Calu3 (cell line): Measurements from ENCODE around the gene LBHD1. TPM values are rescaled to one million over a fixed set of nuclear protein-coding genes. Genes with fewer than 3 reads are reported as not detected.
A peak's percentile ranks its signal among the peaks of the same experiment; 100 is the strongest.

Source experiments
- BruUV-seq: library from RNA; stranded (reverse); fragments of 400-500 nt; replicated peaks from 2 replicates; lab custom pipeline; 2021; lab: Mats Ljungman, UMichigan
- CTCF ChIA-PET: fragments of 300-600 bp; sonication (Branson Sonifier 250); formaldehyde crosslinking; loops from one replicate; lab custom pipeline; 2022; ENCODE audit warnings: antibody characterized with exemption; lab: Charles Lee
- DNase-seq: peaks from one replicate; pipeline ENCODE4 v3.0.0; 2022
- H3K27ac Mint-ChIP-seq: one replicate; pipeline ENCODE4 v1.8.0; 2022; ENCODE audit warnings: mixed read lengths; ENCODE audit not compliant: unreplicated experiment
- H3K27me3 Mint-ChIP-seq: one replicate; pipeline ENCODE4 v1.8.0; 2022; ENCODE audit warnings: mixed read lengths; ENCODE audit not compliant: unreplicated experiment
- H3K36me3 Mint-ChIP-seq: one replicate; pipeline ENCODE4 v1.8.0; 2022; ENCODE audit warnings: mild to moderate bottlenecking, moderate library complexity, mixed read lengths; ENCODE audit not compliant: insufficient read depth, unreplicated experiment
- H3K4me1 Mint-ChIP-seq: one replicate; pipeline ENCODE4 v1.8.0; 2022; ENCODE audit warnings: mild to moderate bottlenecking, low read depth, mixed read lengths; ENCODE audit not compliant: unreplicated experiment
- H3K4me3 Mint-ChIP-seq: one replicate; pipeline ENCODE4 v1.8.0; 2022; ENCODE audit warnings: mild to moderate bottlenecking, low read depth, moderate library complexity, mixed read lengths; ENCODE audit not compliant: unreplicated experiment
- H3K9me3 Mint-ChIP-seq: one replicate; pipeline ENCODE4 v1.8.0; 2022; ENCODE audit warnings: low read depth, mixed read lengths; ENCODE audit not compliant: unreplicated experiment
- intact Hi-C: fragments of 100-400 bp; cut with micrococcal nuclease; formaldehyde crosslinking; loops from one replicate; pipeline ENCODE4 v1.10.0; 2022; ENCODE audit not compliant: unreplicated experiment
- total RNA-seq: library from RNA; stranded (reverse); gene quantifications from 2 replicates; pipeline ENCODE4 v1.2.3, GENCODE V29; 2022
- TF ChIP-seq, protein P1 (sequence below): fragments of 200-600 bp; IDR thresholded peaks from one replicate; pipeline ENCODE4 v1.8.0; 2022; ENCODE audit warnings: antibody characterized with exemption; ENCODE audit not compliant: unreplicated experiment

Gene LBHD1
- total RNA-seq, 1 experiment from 2014 or later: 16.4 TPM

DNA sequence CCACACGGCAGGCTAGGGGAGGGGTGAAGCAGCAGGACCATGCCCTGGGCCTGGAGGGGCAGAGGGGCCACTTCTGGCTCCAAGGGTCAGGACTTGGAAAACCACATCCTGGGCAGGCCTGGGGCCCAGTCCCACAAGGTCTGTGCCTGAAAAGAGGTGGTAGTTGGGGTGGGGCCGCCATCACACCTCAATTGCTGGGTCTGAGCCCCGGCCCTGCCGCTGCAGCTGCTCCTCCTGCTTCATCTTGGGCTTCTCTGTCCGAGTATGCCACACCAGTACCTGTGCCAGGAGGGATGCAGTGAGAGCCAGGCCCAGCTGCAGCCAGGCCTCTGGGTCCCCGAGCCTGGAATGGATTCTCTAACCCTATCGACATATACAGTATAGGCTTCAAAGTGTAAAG is 56.5 kb downstream of the LBHD1 start:
- H3K27ac Mint-ChIP-seq: no peak overlapping the region
- H3K9me3 Mint-ChIP-seq: no peaks in the 10 kb centered on the region
- no peak for DNase-seq
- H3K36me3 Mint-ChIP-seq: peaks cover 46% of the 10 kb centered on the region
- TF ChIP-seq, protein P1, sequence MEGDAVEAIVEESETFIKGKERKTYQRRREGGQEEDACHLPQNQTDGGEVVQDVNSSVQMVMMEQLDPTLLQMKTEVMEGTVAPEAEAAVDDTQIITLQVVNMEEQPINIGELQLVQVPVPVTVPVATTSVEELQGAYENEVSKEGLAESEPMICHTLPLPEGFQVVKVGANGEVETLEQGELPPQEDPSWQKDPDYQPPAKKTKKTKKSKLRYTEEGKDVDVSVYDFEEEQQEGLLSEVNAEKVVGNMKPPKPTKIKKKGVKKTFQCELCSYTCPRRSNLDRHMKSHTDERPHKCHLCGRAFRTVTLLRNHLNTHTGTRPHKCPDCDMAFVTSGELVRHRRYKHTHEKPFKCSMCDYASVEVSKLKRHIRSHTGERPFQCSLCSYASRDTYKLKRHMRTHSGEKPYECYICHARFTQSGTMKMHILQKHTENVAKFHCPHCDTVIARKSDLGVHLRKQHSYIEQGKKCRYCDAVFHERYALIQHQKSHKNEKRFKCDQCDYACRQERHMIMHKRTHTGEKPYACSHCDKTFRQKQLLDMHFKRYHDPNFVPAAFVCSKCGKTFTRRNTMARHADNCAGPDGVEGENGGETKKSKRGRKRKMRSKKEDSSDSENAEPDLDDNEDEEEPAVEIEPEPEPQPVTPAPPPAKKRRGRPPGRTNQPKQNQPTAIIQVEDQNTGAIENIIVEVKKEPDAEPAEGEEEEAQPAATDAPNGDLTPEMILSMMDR: no peak
- intact Hi-C loops: no loop called here
- H3K27me3 Mint-ChIP-seq: no peaks in the 10 kb centered on the region
- no TSS peak for BruUV-seq
- H3K4me1 Mint-ChIP-seq: peaks cover 25% of the 10 kb centered on the region
- H3K4me3 Mint-ChIP-seq: no peak overlapping the region
- CTCF ChIA-PET: no interaction called here

GRCh38 chr11:62614275-62614674 is 57.8 kb downstream of the LBHD1 start:
- intact Hi-C loops: no loop called here
- no TSS peak for BruUV-seq
- peak; percentile 50 for DNase-seq
- TF ChIP-seq, protein P1: no peak
- peaks cover 51% of the 10 kb centered on the region for H3K36me3 Mint-ChIP-seq
- H3K9me3 Mint-ChIP-seq: no peaks in the 10 kb centered on the region
- H3K27ac Mint-ChIP-seq: peak overlapping the region; percentile 79
- CTCF ChIA-PET: no interaction called here
- no peaks in the 10 kb centered on the region for H3K27me3 Mint-ChIP-seq
- H3K4me3 Mint-ChIP-seq: no peak overlapping the region
- peaks cover 24% of the 10 kb centered on the region for H3K4me1 Mint-ChIP-seq

GRCh38 chr11:62613291-62613778 is 58.7 kb downstream of the LBHD1 start:
- Mint-ChIP-seq H3K9me3 (no peaks in the 10 kb centered on the region), H3K4me1 (peaks cover 24% of the 10 kb centered on the region), H3K4me3 (peak overlapping the region; percentile 83), H3K27me3 (no peaks in the 10 kb centered on the region), H3K27ac (no peak overlapping the region), H3K36me3 (peaks cover 46% of the 10 kb centered on the region)
- CTCF ChIA-PET: interaction anchor here (0.7 to 1.1 kb wide), 2 partner anchors 12 to 22 kb away, joined by 3 read pairs; partner anchors contain the start of genes MTA2 and TUT1
- no peak for DNase-seq
- no TSS peak for BruUV-seq
- TF ChIP-seq, protein P1: no peak
- intact Hi-C loops: no loop called here

Other genes with a start within 250 kb of the LBHD1 start
- gene AHNAK, start 125.5 kb downstream of the LBHD1 start, total RNA-seq: 246 and 253 TPM in 2 replicates
- 970 and 1,189 TPM in 2 replicates for gene EEF1G, start 98.4 kb downstream of the LBHD1 start, total RNA-seq
- 21.9 and 26.3 TPM in 2 replicates for gene TUT1, start 80.7 kb downstream of the LBHD1 start, total RNA-seq
- 90.4 and 97.2 TPM in 2 replicates for gene MTA2, start 70.4 kb downstream of the LBHD1 start, total RNA-seq
- 43.3 and 51.4 TPM in 2 replicates for gene EML3, start 59.5 kb downstream of the LBHD1 start, total RNA-seq
- gene ROM1, start 59.0 kb downstream of the LBHD1 start, total RNA-seq: 1.6 and 2.6 TPM in 2 replicates
- gene B3GAT3, start 50.3 kb downstream of the LBHD1 start, total RNA-seq: 31.5 and 32.7 TPM in 2 replicates
- gene GANAB, start 25.7 kb downstream of the LBHD1 start, total RNA-seq: 356 and 377 TPM in 2 replicates
- gene INTS5, start 19.0 kb downstream of the LBHD1 start, total RNA-seq: 21.4 and 26.0 TPM in 2 replicates
- 61.7 and 67.4 TPM in 2 replicates for gene C11orf98, start 7.1 kb downstream of the LBHD1 start, total RNA-seq
- gene CSKMT, start 7.0 kb downstream of the LBHD1 start, total RNA-seq: 17.7 and 23.1 TPM in 2 replicates
- gene UQCC3, start 594 bp downstream of the LBHD1 start, total RNA-seq: 10.4 and 11.4 TPM in 2 replicates
- gene UBXN1, start 6.8 kb upstream of the LBHD1 start, total RNA-seq: 91.9 and 98.7 TPM in 2 replicates
- 0.71 and 1.5 TPM in 2 replicates for gene LRRN4CL, start 17.3 kb upstream of the LBHD1 start, total RNA-seq
- gene BSCL2, start 35.2 kb upstream of the LBHD1 start, total RNA-seq: 71.5 and 88.0 TPM in 2 replicates
- not detected in 2 replicates for gene GNG3, start 35.4 kb upstream of the LBHD1 start, total RNA-seq
- gene HNRNPUL2, start 55.2 kb upstream of the LBHD1 start, total RNA-seq: 52.6 and 52.7 TPM in 2 replicates
- gene TTC9C, start 56.2 kb upstream of the LBHD1 start, total RNA-seq: 35.5 and 36.7 TPM in 2 replicates
- gene ZBTB3, start 81.9 kb upstream of the LBHD1 start, total RNA-seq: 9.7 and 10.6 TPM in 2 replicates
- gene POLR2G, start 89.3 kb upstream of the LBHD1 start, total RNA-seq: 83.4 and 86.9 TPM in 2 replicates
- gene TAF6L, start 99.1 kb upstream of the LBHD1 start, total RNA-seq: 26.0 and 28.9 TPM in 2 replicates
- 65.6 and 72.3 TPM in 2 replicates for gene TMEM179B, start 115.1 kb upstream of the LBHD1 start, total RNA-seq
- 19.4 and 20.5 TPM in 2 replicates for gene TMEM223, start 119.7 kb upstream of the LBHD1 start, total RNA-seq
- gene NXF1, start 133.2 kb upstream of the LBHD1 start, total RNA-seq: 48.0 and 51.6 TPM in 2 replicates
- gene STX5, start 159.8 kb upstream of the LBHD1 start, total RNA-seq: 38.3 and 39.2 TPM in 2 replicates
- gene TEX54, start 160.6 kb upstream of the LBHD1 start, total RNA-seq: not detected in 2 replicates
- gene WDR74, start 167.3 kb upstream of the LBHD1 start, total RNA-seq: 87.7 and 97.4 TPM in 2 replicates
- 410 and 444 TPM in 2 replicates for gene SLC3A2, start 208.6 kb upstream of the LBHD1 start, total RNA-seq
- not detected in 2 replicates for gene CHRM1, start 249.1 kb upstream of the LBHD1 start, total RNA-seq